GM18508 (cell line): ENCODE results near the gene SYK.

Source experiments
- ATAC-seq: cut with Tn5 transposase; IDR thresholded peaks from one replicate; pipeline ENCODE4 v1.9.1; 2021; ENCODE audit warnings: moderate number of reproducible peaks; ENCODE audit not compliant: insufficient read depth, unreplicated experiment

SYK gene

DNA sequence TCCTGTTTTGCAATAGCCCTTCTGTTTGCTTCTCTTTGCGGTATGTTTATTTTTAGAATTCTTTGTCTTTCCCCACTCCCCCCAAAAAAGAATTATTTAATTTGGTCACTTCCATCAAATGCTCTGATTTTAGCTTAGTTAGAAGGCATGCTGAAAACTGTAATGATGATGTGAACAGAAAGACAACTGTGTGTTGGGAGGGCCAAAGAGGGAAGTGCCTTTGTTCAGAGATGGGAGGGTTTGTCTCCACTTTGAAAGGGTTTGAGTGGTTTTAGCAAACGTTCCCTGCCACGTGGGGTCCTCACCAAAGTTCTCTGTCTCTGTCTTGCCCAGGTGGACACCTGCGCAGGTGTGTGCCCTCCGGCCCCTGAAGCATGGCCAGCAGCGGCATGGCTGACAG lies 41.9 kb downstream of the SYK start:
- no peak for ATAC-seq

DNA sequence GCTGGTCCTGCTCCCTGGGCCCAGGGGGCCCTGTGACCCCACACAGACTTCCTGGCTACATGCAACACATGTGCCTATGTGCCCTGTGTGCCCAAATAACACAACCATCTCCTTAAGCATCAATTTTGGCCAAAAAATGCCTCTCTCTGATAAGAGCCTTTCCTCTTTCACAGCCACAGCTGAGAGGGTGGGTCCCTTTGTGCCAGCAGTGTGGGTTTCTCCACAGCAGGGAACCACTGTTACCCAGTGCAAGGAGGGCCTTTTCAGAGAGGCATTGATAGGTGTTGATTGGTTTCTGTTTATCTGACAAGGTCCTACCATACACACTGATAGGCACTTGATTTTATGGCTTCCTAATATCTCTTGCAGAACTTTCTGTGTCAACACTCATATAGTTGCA lies 42.7 kb downstream of the SYK start:
- no peak for ATAC-seq

DNA sequence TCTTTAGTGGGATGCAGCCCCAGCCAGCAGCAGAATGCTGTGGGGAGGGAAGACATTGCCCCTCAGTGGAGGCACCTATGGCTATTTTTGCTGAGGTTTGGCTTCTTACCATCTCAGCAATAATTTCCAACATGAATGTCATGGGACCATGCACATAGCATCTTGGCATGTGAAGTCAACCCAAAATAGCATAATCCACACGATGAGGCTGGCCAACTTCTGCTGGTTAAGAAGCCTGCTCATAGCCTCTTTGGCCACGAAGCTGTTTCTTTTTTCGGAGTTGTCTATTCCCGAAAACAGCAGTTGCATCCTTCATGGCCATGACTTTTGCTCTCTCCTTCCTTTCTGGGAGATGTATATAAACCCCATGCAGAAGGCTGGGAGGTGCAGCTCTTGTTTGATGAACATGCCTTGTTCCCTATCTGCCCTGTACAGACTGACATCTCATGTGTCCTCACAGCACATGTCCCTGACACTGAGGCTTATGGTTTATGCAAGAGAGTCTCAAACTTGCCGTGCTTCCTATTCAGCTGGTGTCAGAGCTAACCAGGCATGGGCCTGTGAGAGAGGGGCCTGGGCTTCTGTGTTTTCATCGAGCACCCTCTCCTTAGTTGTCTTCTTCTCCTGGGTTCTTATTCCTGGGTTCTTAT lies 45.3 kb downstream of the SYK start:
- no peak for ATAC-seq

DNA sequence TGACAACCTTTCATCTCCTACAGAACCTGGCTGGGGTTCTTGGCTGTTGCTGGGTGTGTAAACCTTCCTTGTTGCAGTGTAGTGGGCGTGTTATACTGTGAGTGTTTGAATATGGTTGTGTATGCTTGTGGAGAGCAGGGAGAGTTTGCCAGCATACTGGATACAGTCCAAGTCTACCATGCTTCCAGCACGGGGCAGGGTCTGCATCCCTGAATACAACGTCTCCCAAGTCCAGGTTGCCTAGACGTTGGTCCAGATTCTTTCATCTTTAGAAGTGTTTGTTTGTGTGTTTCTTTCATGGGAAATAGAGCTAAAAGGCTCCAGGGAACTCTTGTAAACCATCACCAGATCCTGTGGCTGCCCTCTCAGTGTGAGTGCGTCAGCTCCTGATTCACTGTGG lies 46.4 kb downstream of the SYK start:
- no peak for ATAC-seq

DNA sequence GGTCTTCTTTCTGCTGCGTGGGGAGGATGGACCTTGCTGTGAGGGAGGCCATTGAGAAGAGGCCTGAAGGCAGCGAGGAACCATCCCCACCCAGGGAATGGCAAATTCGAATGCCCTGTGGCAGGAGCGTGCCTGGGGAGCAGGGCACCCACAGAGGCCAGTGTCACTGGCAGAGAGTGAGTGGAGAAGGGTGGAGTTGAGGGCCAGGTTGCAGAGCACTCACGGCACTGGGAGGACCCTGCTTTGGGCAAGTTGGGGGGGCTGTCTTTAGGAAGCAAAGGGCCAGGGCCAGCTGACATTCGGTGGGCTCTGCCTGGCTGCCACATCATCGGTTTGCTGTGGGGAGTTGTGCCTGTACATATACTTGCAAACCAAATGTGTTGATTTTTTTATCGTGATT lies 47.2 kb downstream of the SYK start:
- no peak for ATAC-seq

DNA sequence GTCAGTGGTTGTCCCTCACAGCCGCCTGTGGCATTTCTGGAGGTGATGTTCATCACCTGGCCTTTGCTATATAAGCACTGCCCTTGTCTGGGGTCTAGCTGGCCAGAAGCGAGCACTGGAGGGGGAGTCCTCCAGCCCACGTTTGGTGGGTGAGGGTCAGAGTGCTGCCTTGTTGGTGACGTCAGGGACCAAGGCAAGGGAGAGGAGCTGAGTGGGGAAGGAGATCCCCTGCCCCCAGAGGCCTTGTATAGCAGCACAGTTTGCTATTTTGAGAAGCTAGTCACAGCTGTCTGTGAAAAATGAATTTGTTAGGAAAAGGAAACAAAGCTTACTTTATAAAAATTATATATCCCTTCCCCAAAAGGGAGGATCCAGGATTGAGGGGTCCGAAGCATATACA lies 49.8 kb downstream of the SYK start:
- ATAC-seq, result no peak

DNA sequence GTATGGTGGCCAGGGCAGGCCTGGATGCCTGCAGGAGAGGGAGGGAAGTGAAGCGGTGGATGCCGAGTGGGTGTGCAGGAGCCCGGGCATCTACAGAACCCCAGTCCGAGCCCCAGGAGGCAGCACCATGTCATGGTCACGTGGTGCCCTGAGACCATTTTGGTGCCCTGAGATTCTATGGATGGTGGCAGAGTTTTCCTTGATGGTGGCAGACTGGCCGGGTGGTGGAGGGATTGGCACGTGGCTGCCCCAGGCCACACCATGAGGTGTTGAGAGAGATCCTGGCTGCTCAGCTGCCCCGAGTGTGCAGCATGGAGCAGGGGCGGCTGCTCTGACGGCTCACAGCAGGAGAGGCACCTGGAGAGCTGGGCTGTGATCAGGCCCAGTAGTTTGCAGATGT lies 52.3 kb downstream of the SYK start:
- ATAC-seq, result no peak

DNA sequence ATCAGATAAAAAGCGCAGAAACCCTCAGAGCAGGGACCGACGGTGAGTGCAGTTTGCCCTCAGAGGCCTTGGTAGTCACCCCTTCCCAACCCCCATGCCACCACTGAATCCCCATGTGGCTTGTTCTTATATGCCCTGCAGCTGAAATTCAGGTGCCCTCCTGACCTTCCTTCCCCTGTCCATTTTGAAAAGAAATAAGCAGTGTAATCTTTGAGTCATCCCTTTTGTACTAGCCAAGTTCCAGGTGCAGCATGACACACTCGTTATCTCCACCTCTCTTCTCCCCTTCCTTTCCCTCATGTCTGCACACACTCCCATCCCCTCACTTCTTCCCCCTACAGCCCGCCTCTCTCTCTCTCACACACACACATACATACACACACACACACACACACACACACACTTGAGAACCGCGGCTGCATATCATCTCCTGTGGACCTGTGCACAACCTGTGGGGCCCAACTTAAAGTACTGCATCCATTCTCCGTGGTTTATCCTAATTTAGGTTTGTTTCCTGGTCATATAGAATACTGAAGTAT lies 53.1 kb downstream of the SYK start:
- no peak for ATAC-seq

DNA sequence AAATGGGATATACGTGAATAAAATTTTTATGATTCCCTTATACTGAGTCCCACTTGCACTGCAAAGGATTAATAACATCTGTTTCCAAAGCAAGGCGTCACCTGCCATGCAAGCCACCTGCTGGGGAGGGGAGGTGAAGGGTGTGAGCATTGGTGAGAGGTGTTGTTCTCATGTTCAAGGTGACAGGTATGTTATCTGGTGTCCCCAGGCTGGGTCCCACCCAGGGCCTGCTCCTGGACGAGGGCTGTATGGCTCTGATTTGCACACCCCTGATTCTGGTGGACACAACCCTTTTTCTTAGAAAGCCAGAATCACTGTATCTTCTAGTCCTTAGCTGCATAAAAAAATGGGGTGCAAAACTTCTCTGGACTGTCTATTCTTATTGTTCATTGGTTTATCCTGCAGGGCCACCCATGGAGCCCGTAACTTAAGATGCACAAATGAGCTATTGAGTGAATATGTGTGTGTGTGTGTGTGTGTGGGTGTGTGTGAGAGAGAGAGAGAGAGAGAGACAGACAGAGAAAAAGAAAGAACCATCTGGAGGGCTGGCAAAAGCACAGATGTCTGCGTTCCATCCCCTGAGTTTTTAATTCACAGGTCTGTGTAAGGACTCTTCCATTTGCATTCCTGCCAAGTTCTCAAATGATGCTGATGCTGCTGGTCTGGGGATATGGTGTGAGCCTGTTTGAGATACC lies 53.7 kb downstream of the SYK start:
- ATAC-seq, result no peak

DNA sequence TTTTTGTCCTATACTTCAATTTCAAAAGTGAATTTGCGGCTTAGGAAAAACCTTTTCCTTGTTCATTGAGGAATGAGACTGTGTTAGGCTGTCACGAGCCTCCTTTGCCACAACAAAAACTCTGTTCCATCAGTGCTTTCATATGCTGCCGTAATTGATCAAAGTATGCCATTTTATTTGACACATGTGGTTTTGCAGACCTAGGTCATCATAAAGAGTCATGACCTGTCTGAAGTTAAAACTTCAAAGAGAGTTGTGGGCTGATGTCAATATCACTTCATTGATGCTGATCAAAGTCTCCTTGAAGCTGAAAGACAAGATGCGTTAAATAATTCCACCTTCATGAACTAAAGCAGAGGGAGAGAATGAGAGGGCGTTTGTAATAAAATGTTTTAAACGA lies 55.5 kb downstream of the SYK start:
- no peak for ATAC-seq

DNA sequence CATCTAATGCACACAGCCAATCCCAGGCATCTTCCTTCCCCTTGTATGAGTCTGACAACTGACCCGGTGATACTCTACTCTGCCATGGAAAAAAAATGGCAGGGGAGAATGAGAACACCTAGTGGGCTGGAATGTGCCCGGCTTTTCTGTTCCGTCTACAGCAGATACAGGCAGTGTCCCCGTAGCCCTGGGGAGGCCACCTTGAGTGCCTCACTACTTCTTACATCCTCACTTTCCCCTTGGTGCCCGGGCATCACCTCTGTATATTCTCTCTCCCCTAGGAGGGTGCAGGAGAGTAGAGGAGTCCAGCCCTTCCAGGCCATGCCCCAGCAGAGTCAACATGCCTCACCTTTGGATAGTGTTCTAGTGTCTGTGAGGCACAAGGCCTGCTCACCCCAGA lies 56.2 kb downstream of the SYK start:
- no peak for ATAC-seq

DNA sequence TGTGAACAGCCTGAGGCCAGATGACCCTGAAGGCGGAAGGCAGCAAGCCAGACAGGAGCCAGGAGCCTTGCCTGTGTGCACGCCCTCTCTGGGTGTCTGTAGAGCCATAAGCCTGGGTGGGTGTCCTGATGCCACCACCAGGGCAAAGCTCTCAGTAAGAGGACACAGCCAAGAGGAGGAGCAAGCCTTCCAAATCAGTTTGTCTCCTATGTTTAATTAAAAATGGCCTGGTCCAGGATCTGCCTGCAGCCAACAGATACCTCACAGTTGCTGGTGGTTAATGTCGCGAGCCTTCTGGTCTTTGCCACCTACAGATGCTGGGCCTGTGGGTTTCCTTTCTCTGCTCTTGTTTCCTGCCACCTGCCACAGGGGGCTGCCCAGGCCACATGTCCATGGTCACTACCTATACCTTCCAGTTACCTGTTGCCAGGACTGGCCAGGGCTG lies 56.9 kb downstream of the SYK start:
- ATAC-seq, result no peak

DNA sequence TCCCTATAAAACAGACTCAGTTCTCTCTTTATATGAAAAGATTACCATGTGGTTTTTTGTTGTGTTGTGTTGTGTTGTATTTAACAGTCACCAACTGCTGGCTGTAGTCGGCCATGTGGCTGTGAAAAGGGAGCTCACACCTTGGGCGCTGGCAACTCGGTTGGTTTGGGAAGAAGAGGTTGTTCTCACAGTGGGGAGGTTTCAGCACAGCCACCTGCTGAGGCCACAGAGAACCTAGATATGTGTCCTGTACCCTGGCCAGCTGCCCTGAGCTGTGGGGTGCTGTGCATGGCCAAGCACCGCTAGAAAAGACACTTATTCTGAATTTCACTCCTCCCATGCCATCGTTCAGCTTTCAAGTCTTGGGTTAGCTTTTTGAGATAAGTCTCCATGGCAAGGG lies 58.8 kb downstream of the SYK start:
- ATAC-seq, result no peak

DNA sequence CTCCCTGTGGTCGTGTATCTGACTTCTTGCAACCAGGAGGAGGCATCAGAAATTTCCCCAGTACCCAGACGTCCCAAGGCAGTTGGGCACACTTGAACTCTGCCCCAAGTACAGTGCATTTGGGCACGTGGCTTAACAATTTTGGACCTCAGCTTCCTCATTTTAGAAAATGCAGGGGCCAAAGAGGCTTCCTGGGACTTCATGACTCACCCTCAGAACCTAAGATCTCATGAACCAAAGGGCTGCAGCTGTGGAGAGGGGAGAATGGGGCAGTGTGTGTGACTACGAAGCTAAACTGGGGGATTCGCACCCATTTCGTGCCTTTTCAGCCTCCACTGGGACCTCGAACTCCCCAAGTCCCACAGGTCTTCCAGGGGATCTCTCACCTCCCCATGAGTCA lies 59.2 kb downstream of the SYK start:
- ATAC-seq, result no peak

DNA sequence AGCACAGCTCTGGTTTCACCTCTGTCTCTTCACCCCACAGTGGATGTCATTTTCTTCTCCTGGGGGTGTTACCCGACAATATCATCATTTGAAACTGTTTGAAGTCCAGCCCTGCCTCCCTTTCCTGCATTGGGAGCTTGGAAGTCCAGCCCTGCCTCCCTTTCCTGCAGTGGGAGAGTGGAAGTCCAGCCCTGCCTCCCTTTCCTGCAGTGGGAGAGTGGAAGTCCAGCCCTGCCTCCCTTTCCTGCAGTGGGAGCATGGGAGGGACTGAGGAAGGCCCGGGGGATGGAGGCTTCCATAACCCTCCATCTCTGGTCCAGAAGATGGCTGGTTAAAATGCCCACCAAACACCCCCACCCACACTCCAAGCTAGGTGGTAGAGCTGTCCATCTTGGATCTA lies 59.8 kb downstream of the SYK start:
- no peak for ATAC-seq

DNA sequence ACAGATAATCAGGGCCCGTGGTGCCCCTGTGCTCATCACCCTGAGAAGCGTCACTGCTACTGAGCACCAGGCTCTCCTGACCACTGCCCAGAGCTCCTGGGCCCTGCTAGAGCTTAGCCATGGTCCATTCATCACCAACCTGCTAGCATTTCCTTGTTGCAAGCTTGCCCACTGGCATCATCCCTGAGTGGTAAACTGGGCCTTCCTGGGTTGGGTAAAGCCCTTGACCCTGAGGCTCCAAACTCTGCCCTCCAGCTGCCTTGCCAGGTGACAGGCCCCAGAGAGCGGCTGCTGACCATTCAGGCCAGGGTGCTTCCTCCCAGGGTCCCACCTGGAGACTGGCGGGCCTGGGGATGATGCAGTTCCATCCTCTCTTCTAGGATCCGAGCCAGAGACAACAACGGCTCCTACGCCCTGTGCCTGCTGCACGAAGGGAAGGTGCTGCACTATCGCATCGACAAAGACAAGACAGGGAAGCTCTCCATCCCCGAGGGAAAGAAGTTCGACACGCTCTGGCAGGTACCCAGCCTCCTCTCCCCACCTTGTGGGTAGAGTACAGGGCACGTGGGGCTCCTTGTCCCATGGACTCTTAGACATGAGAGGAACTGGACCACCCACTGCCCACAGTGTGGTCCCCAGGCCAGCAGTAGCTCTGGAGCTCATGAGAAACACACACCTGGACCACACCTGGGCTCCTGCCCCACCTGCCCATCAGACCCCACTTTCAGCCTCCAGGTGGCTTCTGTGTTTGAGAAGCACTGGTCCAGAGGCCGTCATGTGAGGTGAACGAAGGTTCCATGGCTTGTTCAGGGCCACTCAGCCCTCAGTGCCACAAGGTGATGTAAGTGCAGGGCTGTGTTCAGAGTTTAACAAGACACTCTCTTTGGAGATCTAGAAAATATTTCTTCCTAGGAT lies 60.5 kb downstream of the SYK start:
- ATAC-seq, result no peak

DNA sequence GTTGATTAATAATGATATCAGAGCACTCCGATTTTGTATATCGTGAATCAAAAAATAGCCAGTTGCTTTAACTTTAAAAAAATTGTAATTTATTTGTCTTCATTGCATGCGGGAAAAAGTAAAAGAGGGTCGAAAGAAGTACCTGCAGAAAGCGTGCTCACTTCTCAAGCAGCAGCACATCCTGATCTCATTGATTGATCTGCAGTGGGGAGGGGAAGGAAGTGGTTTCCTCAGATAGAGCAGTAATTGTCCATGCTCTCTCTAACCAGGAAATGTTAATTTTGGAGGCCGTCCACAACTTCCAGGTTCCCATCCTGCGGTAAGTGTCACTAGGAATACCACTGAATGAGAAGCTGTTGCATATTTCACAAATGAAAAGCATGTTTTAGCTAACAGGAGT lies 63.2 kb downstream of the SYK start:
- ATAC-seq, result no peak

DNA sequence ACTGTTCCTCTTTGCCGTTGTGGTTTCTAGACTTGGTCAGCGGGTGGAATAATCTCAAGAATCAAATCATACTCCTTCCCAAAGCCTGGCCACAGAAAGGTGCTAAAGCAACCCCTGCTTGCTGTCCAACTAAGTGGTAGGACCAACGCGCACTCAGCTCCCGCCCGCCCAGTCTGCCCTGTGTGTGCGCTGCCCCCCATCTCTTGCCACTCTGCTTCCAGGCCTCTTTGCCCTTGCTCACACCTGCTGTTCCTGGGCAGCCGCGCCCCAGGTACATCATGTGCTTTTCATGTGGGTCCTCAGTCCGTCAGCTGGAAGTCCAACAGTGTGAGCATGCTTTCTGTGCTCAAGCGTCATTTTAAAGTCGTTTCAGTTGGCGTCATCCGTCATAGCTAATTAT lies 65.5 kb downstream of the SYK start:
- ATAC-seq, result no peak

DNA sequence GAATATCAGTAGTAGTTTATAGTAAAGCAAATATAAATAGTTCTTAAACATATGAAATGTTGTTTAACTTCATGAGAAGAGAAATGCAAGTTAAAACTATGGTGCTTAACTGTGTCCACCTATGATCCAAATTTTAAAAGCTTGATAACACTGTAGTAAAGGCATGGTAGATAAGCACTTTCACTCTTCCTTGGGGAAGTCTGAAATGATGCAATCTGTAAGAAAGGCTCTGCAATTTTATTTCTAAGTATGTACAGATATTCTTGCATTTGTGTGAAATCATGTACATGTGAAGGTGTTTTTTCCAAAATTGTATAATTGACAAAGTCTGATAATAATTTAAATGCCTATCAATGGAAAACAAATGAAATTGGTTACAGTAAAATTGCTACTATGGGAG lies 66.9 kb downstream of the SYK start:
- no peak for ATAC-seq

DNA sequence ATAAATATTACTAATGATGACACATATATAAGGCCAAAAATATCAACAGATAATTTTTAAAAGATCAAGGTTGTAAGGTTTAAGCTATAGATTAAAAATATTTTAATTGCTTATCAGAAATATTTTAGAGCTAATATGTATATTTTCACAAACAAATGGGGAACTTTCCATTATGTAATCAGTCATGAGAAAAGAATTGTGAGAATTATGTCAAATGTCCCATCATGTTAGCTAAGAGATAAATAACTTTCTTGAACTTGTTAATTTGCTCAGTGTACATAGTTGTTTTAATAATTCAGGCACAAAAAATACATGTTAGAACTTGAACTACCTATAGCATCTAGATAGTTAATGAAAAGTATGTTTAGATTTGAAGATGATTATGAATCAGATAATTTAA lies 67.7 kb downstream of the SYK start:
- ATAC-seq, result no peak
